ENCODE measurements around the gene RPUSD4. TPM values are rescaled to one million over a fixed set of nuclear protein-coding genes. Genes with fewer than 3 reads are reported as not detected.
"Not testable (repeated sequence)": the region's sequence is repeated elsewhere in the genome, so short reads cannot be mapped to it uniquely, and the experiment has no call there.

RPUSD4 gene
- total RNA-seq, 1 donor, result 36.2 TPM

DNA sequence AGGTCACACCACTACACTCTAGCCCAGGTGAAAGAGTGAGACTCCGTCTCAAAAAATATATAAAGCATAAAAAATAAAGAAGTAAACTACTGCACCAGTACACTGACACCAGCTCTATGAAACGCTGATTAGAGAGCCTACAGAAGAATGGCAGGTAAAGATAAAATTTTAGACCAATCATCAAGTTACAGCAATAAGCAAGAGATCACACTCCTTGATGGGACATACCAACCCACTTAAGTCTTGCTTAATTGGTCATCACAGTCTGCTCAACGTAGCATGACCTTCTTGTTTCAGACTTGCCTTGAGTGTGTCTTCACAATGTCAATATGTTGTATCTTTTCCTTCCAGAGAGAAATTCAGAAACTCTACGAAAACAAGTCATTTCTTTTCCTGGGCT is 44.8 kb upstream of the RPUSD4 start:
- TF ChIP-seq, protein P1, sequence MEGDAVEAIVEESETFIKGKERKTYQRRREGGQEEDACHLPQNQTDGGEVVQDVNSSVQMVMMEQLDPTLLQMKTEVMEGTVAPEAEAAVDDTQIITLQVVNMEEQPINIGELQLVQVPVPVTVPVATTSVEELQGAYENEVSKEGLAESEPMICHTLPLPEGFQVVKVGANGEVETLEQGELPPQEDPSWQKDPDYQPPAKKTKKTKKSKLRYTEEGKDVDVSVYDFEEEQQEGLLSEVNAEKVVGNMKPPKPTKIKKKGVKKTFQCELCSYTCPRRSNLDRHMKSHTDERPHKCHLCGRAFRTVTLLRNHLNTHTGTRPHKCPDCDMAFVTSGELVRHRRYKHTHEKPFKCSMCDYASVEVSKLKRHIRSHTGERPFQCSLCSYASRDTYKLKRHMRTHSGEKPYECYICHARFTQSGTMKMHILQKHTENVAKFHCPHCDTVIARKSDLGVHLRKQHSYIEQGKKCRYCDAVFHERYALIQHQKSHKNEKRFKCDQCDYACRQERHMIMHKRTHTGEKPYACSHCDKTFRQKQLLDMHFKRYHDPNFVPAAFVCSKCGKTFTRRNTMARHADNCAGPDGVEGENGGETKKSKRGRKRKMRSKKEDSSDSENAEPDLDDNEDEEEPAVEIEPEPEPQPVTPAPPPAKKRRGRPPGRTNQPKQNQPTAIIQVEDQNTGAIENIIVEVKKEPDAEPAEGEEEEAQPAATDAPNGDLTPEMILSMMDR (IDR thresholded peaks at IDR 0.05; ENCODE audit: extremely low read depth, low read depth, low read length), result no peak
- H3K4me3 ChIP-seq (ENCODE audit: insufficient read depth, low read length), result no peak overlapping the region
- no peaks in the 10 kb centered on the region for H3K79me2 ChIP-seq (ENCODE audit: insufficient read depth, low read length)
- no peak overlapping the region for H3K4me2 ChIP-seq (ENCODE audit: insufficient read depth, low read length)
- no peak overlapping the region for H2AFZ ChIP-seq (ENCODE audit: low read length)
- no peak for DNase-seq (ENCODE audit: insufficient read length, low spot score, missing footprints)
- H3K36me3 ChIP-seq (ENCODE audit: insufficient read depth, low read length), result peaks cover 15% of the 10 kb centered on the region
- no peaks in the 10 kb centered on the region for H3K9me3 ChIP-seq (ENCODE audit: low read depth, low read length)
- H3K4me1 ChIP-seq (ENCODE audit: insufficient read depth, low read length), result peaks cover 11% of the 10 kb centered on the region
- H3K27ac ChIP-seq (ENCODE audit: low read depth, low read length), result no peak overlapping the region
- H4K20me1 ChIP-seq (ENCODE audit: insufficient read depth, low read length), result peaks cover 6% of the 10 kb centered on the region
- no peaks in the 10 kb centered on the region for H3K27me3 ChIP-seq (ENCODE audit: insufficient read depth, low read length)

DNA sequence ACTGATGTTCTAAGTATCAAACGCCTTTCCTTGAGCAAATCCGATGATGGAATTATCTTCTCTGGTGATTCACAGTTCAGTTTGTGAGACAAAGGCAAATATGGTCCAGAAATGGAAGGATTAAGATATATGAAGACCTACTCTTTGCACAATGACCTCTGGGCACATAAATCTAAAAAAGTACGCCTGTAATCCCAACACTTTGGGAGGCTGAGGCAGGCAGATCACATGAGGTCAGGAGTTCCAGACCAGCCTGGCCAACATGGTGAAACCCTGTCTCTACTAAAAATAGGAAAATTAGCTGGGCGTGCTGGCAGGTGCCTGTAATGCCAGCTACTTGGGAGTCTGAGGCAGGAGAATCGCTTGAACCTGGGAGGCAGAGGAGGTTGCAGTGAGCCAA is 44.1 kb upstream of the RPUSD4 start:
- H3K79me2 ChIP-seq (ENCODE audit: insufficient read depth, low read length); H3K9me3 ChIP-seq (ENCODE audit: low read depth, low read length); H3K27ac ChIP-seq (ENCODE audit: low read depth, low read length); H2AFZ ChIP-seq (ENCODE audit: low read length); H3K4me2 ChIP-seq (ENCODE audit: insufficient read depth, low read length); H3K4me3 ChIP-seq (ENCODE audit: insufficient read depth, low read length); H3K36me3 ChIP-seq (ENCODE audit: insufficient read depth, low read length); DNase-seq (ENCODE audit: insufficient read length, low spot score, missing footprints); H3K27me3 ChIP-seq (ENCODE audit: insufficient read depth, low read length); H4K20me1 ChIP-seq (ENCODE audit: insufficient read depth, low read length): not testable (repeated sequence)
- H3K4me1 ChIP-seq (ENCODE audit: insufficient read depth, low read length), result peaks cover 11% of the 10 kb centered on the region

DNA sequence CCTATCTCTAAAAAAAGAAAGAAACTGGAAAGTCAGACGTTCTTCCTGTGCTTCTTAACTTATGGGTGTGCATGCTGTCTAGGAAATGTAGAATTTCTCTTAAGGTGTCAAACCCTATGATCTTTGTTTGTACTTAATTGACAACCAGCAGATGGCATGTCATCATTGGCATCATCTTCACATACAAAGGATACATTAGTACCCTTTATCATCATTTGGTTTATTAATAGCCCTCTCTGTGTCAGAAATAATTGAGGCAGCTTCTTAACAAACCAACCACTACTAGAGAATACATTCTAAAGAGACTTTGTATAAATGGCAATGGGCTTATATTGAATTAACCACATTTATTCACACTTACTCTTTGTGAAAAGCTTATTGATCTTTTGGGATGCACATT is 43.4 kb upstream of the RPUSD4 start:
- TF ChIP-seq, protein P1 (IDR thresholded peaks at IDR 0.05; ENCODE audit: extremely low read depth, low read depth, low read length), result no peak
- Histone ChIP-seq H3K36me3 (ENCODE audit: insufficient read depth, low read length) (peaks cover 9% of the 10 kb centered on the region), H3K9me3 (ENCODE audit: low read depth, low read length) (no peaks in the 10 kb centered on the region), H2AFZ (ENCODE audit: low read length) (no peak overlapping the region), H3K79me2 (ENCODE audit: insufficient read depth, low read length) (no peaks in the 10 kb centered on the region), H3K4me2 (ENCODE audit: insufficient read depth, low read length) (no peak overlapping the region), H3K27me3 (ENCODE audit: insufficient read depth, low read length) (no peaks in the 10 kb centered on the region), H3K4me3 (ENCODE audit: insufficient read depth, low read length) (no peak overlapping the region), H3K27ac (ENCODE audit: low read depth, low read length) (no peak overlapping the region), H4K20me1 (ENCODE audit: insufficient read depth, low read length) (peaks cover 6% of the 10 kb centered on the region), H3K4me1 (ENCODE audit: insufficient read depth, low read length) (peaks cover 11% of the 10 kb centered on the region)
- DNase-seq (ENCODE audit: insufficient read length, low spot score, missing footprints), result no peak

DNA sequence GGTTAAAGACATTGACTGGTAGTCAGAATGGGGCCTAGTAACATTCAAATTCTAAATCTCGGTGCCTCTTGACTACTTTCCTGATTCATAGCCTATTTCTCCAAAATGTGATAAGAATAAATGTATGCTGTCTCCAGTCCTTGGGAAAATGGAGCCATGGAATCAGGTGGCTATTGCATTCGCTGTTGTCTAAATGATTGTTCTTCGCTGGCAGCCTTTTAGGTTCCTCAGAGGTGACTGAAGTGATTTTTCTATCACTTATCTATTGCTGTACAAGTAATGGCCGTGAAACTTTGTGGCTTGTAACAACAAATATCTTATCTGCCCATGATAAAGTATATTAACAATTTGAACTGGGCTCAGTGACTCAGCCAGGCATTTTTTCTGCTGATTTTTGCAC is 41.8 kb upstream of the RPUSD4 start:
- no peak overlapping the region for H3K4me2 ChIP-seq (ENCODE audit: insufficient read depth, low read length)
- no peak for DNase-seq (ENCODE audit: insufficient read length, low spot score, missing footprints)
- no peaks in the 10 kb centered on the region for H3K79me2 ChIP-seq (ENCODE audit: insufficient read depth, low read length)
- no peak overlapping the region for H3K4me3 ChIP-seq (ENCODE audit: insufficient read depth, low read length)
- peaks cover 11% of the 10 kb centered on the region for H3K4me1 ChIP-seq (ENCODE audit: insufficient read depth, low read length)
- H3K27ac ChIP-seq (ENCODE audit: low read depth, low read length), result no peak overlapping the region
- H2AFZ ChIP-seq (ENCODE audit: low read length), result no peak overlapping the region
- TF ChIP-seq, protein P1 (IDR thresholded peaks at IDR 0.05; ENCODE audit: extremely low read depth, low read depth, low read length), result no peak
- H4K20me1 ChIP-seq (ENCODE audit: insufficient read depth, low read length), result peaks cover under 1% of the 10 kb centered on the region
- no peaks in the 10 kb centered on the region for H3K27me3 ChIP-seq (ENCODE audit: insufficient read depth, low read length)
- H3K9me3 ChIP-seq (ENCODE audit: low read depth, low read length), result no peaks in the 10 kb centered on the region
- peaks cover 4% of the 10 kb centered on the region for H3K36me3 ChIP-seq (ENCODE audit: insufficient read depth, low read length)
